Spleen (tissue), 7 donors: ENCODE data around the gene CCHCR1.

Experiments used
- CTCF ChIP-seq, 11 experiments: fragments of 200-600 bp in 7 of 11; fragments of 450-650 bp in 4 of 11; sonication (generic) in 4 of 11; IDR thresholded peaks in 8 of 11; conservative IDR thresholded peaks in 3 of 11; 1 replicate in 7 of 11; 2 replicates in 4 of 11; pipeline versions ENCODE4 v1.4.0 to v1.8.0; 2016 to 2021; ENCODE audit warnings: antibody characterized with exemption in 11 of 11, inconsistent platforms in 4 of 11, mild to moderate bottlenecking in 1 of 11
- POLR2A ChIP-seq, 3 donors: fragments of 450-650 bp; IDR thresholded peaks; one replicate each; pipeline ENCODE4 v1.5.1; 2017; ENCODE audit warnings: antibody characterized with exemption in 3 of 3, mild to moderate bottlenecking in 1 of 3
- POLR2AphosphoS5 ChIP-seq, 3 donors: sonication (generic); formaldehyde crosslinking; IDR thresholded peaks; one replicate each; pipeline ENCODE4 v1.5.1; 2017; ENCODE audit warnings: antibody characterized with exemption in 3 of 3
- donor health status: DM: no; HTN: no; CAD: no; lungs with moderate emphysema.
- donor health status: DM: no; HTN: no; CAD: no.
- donor health status: DM: no; HTN: no; CAD: no.

- no peak for TF ChIP-seq POLR2A (IDR thresholded peaks at IDR 0.05)
- TF ChIP-seq CTCF (IDR thresholded peaks at IDR 0.05 in 8 of 11, conservative IDR thresholded peaks at IDR 0.05 in 3 of 11): no peak
- TF ChIP-seq POLR2AphosphoS5 (IDR thresholded peaks at IDR 0.05): no peak
Observed at GRCh38 chr6:31161216-31162126, 3.9 kb upstream of the CCHCR1 start.
